ENCODE measurements around the gene SLC44A3. TPM values are rescaled to one million over a fixed set of nuclear protein-coding genes. Genes with fewer than 3 reads are reported as not detected.

SLC44A3 gene
- polyA plus RNA-seq, 3 donors: not detected

DNA sequence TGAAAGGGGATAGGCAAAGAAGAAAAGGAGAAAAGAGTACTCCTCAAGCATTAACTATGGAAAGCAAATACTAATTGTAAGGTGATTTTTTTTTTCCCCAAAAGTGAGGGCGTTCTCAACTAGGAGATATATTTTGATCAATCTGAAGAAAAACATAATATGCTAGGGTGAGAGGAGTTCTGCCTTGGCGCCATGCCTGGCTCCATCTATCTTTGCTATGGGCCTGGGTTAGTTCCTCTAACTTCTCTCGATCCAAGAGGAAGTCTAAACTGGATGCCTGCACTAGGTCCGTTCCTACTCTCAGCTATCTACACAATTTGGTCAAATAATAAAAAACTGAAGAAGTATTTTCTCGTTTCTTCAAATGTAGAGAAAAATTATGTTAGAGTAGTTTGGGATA, 86.2 kb downstream of the SLC44A3 start:
- no peak for DNase-seq
- Histone ChIP-seq H3K4me1 (ENCODE audit: control insufficient read depth in 1 of 2, insufficient read depth in 2 of 2, low read length in 2 of 2) (no peaks in the 10 kb centered on the region), H3K36me3 (replicated peaks in 1 of 2; ENCODE audit: control insufficient read depth in 1 of 2, insufficient read depth in 2 of 2, low read length in 2 of 2) (no peaks in the 10 kb centered on the region), H3K27me3 (ENCODE audit: control insufficient read depth in 2 of 2, insufficient read depth in 2 of 2, low read length in 2 of 2) (no peaks in the 10 kb centered on the region), H2AFZ (ENCODE audit: insufficient read depth, low read depth, low read length, poor library complexity, severe bottlenecking) (no peak overlapping the region), H3K4me3 (replicated peaks in 1 of 3; ENCODE audit: low read depth in 2 of 3, low read length in 3 of 3) (no peak overlapping the region), H3K9me3 (replicated peaks in 1 of 2; ENCODE audit: control insufficient read depth in 1 of 2, insufficient read depth in 1 of 2, low read length in 2 of 2) (no peaks in the 10 kb centered on the region), H4K20me1 (ENCODE audit: insufficient read depth, low read length) (no peaks in the 10 kb centered on the region), H3K27ac (ENCODE audit: low read depth in 1 of 2, low read length in 2 of 2) (no peak overlapping the region), H3K4me2 (replicated peaks; ENCODE audit: extremely low read depth, low read length, poor library complexity, severe bottlenecking) (no peak overlapping the region), H3K79me2 (ENCODE audit: insufficient read depth, low read length) (no peaks in the 10 kb centered on the region), H3K9ac (ENCODE audit: insufficient read depth, low read length, poor library complexity, severe bottlenecking) (no peak overlapping the region)
- H3K9me3 Mint-ChIP-seq: peaks cover 0 to 8% (median 4%) of the 10 kb centered on the region in 7 donors
- no CpG with 5 or more reads among the region's 5 CpGs for WGBS (ENCODE audit: insufficient coverage)
- no peak overlapping the region for H3K27ac Mint-ChIP-seq
- intact Hi-C loops (cut with micrococcal nuclease): no loop called here
- H3K27me3 Mint-ChIP-seq (ENCODE audit: low read depth in 3 of 3): peaks cover 4 to 5% (median 4%) of the 10 kb centered on the region in 3 donors
- H3K36me3 Mint-ChIP-seq: no peaks in the 10 kb centered on the region
- H3K4me1 Mint-ChIP-seq: no peaks in the 10 kb centered on the region
- no peak overlapping the region for H3K4me3 Mint-ChIP-seq
- TF ChIP-seq CTCF (IDR thresholded peaks at IDR 0.05): no peak

GRCh38 chr1:94907136-94907535, 87.0 kb downstream of the SLC44A3 start:
- H3K9me3 ChIP-seq (replicated peaks in 1 of 2; ENCODE audit: control insufficient read depth in 1 of 2, insufficient read depth in 1 of 2, low read length in 2 of 2): no peaks in the 10 kb centered on the region
- H3K27me3 Mint-ChIP-seq (ENCODE audit: low read depth in 3 of 3): peaks cover 4 to 5% (median 4%) of the 10 kb centered on the region in 3 donors
- no peaks in the 10 kb centered on the region for H3K27me3 ChIP-seq (ENCODE audit: control insufficient read depth in 2 of 2, insufficient read depth in 2 of 2, low read length in 2 of 2)
- H3K4me3 ChIP-seq (replicated peaks in 1 of 3; ENCODE audit: low read depth in 2 of 3, low read length in 3 of 3): no peak overlapping the region
- peaks cover 0 to 8% (median 4%) of the 10 kb centered on the region in 7 donors for H3K9me3 Mint-ChIP-seq
- H3K27ac Mint-ChIP-seq: no peak overlapping the region
- no peak for TF ChIP-seq CTCF (IDR thresholded peaks at IDR 0.05)
- no peaks in the 10 kb centered on the region for H3K4me1 Mint-ChIP-seq
- no peaks in the 10 kb centered on the region for H3K79me2 ChIP-seq (ENCODE audit: insufficient read depth, low read length)
- WGBS (ENCODE audit: insufficient coverage): no CpG with 5 or more reads among the region's 3 CpGs
- no peak overlapping the region for H2AFZ ChIP-seq (ENCODE audit: insufficient read depth, low read depth, low read length, poor library complexity, severe bottlenecking)
- H3K9ac ChIP-seq (ENCODE audit: insufficient read depth, low read length, poor library complexity, severe bottlenecking): no peak overlapping the region
- no peak for DNase-seq
- no peaks in the 10 kb centered on the region for H4K20me1 ChIP-seq (ENCODE audit: insufficient read depth, low read length)
- H3K4me1 ChIP-seq (ENCODE audit: control insufficient read depth in 1 of 2, insufficient read depth in 2 of 2, low read length in 2 of 2): no peaks in the 10 kb centered on the region
- intact Hi-C loops (cut with micrococcal nuclease): no loop called here
- no peaks in the 10 kb centered on the region for H3K36me3 Mint-ChIP-seq
- H3K27ac ChIP-seq (ENCODE audit: low read depth in 1 of 2, low read length in 2 of 2): no peak overlapping the region
- H3K4me2 ChIP-seq (replicated peaks; ENCODE audit: extremely low read depth, low read length, poor library complexity, severe bottlenecking): no peak overlapping the region
- H3K36me3 ChIP-seq (replicated peaks in 1 of 2; ENCODE audit: control insufficient read depth in 1 of 2, insufficient read depth in 2 of 2, low read length in 2 of 2): no peaks in the 10 kb centered on the region
- H3K4me3 Mint-ChIP-seq: no peak overlapping the region
